Lower lobe of right lung (tissue), 2 donors: ENCODE measurements around the gene TRAM2. TPM values are rescaled to one million over a fixed set of nuclear protein-coding genes. Genes with fewer than 3 reads are reported as not detected.

Experiments used
- ATAC-seq, 2 donors: fragments of 200-7000 bp; cut with Tn5 transposase; one replicate each; pipeline ENCODE4 v1.9.1; 2020 to 2022; ENCODE audit warnings: mild to moderate bottlenecking in 2 of 2, moderate library complexity in 2 of 2
- DNase-seq: peaks from one replicate; pipeline ENCODE4 v3.0.0-alpha.2; 2020
- H3K27ac ChIP-seq: fragments of 200-600 bp; one replicate; pipeline ENCODE4 v1.8.0; 2022
- H3K27me3 ChIP-seq: fragments of 200-600 bp; one replicate; pipeline ENCODE4 v1.8.0; 2022; ENCODE audit warnings: low read depth
- H3K36me3 ChIP-seq: fragments of 200-600 bp; one replicate; pipeline ENCODE4 v1.8.0; 2022; ENCODE audit warnings: mild to moderate bottlenecking
- H3K4me1 ChIP-seq: fragments of 200-600 bp; one replicate; pipeline ENCODE4 v1.8.0; 2022
- H3K4me3 ChIP-seq: fragments of 200-600 bp; one replicate; pipeline ENCODE4 v1.8.0; 2022; ENCODE audit warnings: mild to moderate bottlenecking
- H3K9me3 ChIP-seq: fragments of 200-600 bp; one replicate; pipeline ENCODE4 v1.8.0; 2022
- intact Hi-C: fragments of 100-400 bp; cut with DNase I; formaldehyde crosslinking; loops from one replicate; pipeline ENCODE4 v1.11.0; 2022
- total RNA-seq: library from RNA; stranded (reverse); fragmentation: NEBNext Ultra II Directional; extraction: Animal tissue kit (Norgen Biotek cat#: 25700); gene quantifications from one replicate; pipeline ENCODE4 v1.2.1, GENCODE V29; 2021
- TF ChIP-seq, protein P1 (sequence below): fragments of 200-600 bp; IDR thresholded peaks from one replicate; pipeline ENCODE4 v1.8.0; 2022; ENCODE audit warnings: antibody characterized with exemption, mild to moderate bottlenecking
- donor health status: DM: no; HTN: yes; CAD: no; lungs with severe emphysema.

The TRAM2 gene
- total RNA-seq, 1 donor from 2014 or later = 21.9 TPM

DNA sequence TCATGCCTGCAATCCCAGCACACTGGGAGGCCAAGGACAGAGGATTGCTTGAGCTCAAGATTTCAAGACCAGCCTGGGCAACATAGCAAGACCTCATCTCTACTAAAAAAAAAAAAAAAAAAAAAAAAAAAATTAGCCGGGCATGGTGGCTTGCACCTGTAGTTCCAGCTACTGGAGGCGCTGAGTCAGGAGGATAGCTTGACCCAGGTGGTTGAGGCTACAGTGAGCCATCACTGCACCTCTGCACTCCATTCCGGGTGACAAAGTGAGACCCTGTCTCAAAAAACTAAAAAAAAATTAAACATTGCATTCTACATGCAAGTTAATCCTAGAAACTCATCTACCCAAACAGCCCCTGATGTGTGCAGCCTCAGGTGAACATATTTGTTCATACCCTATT is 7.3 kb upstream of the TRAM2 start:
- Histone ChIP-seq H3K4me1 (peaks cover 11% of the 10 kb centered on the region), H3K27me3 (no peaks in the 10 kb centered on the region), H3K4me3 (no peak overlapping the region), H3K9me3 (no peaks in the 10 kb centered on the region), H3K36me3 (no peaks in the 10 kb centered on the region), H3K27ac (no peak overlapping the region)
- ATAC-seq (no peak), DNase-seq (no peak)
- TF ChIP-seq, protein P1, sequence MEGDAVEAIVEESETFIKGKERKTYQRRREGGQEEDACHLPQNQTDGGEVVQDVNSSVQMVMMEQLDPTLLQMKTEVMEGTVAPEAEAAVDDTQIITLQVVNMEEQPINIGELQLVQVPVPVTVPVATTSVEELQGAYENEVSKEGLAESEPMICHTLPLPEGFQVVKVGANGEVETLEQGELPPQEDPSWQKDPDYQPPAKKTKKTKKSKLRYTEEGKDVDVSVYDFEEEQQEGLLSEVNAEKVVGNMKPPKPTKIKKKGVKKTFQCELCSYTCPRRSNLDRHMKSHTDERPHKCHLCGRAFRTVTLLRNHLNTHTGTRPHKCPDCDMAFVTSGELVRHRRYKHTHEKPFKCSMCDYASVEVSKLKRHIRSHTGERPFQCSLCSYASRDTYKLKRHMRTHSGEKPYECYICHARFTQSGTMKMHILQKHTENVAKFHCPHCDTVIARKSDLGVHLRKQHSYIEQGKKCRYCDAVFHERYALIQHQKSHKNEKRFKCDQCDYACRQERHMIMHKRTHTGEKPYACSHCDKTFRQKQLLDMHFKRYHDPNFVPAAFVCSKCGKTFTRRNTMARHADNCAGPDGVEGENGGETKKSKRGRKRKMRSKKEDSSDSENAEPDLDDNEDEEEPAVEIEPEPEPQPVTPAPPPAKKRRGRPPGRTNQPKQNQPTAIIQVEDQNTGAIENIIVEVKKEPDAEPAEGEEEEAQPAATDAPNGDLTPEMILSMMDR = no peak
- intact Hi-C loops = no loop called here

DNA sequence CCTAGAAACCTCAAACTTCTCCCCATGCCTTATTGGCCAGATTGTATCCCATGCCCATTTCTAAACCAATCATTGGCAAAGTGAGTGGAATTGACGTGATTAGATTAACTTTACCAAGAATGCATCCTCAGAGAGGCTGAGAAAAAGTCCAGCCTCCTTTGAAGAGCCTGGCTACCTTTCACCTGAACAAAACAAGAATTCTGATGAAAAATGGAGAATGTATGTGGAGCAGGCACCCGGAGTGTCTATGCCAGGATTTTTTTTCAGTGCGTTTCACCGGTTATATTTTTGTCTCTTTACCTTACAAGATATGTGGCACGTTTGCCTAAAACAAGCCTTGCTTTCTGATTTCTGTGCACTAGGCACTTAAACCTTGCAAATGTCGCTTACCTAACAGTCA is 6.1 kb upstream of the TRAM2 start:
- no peaks in the 10 kb centered on the region for H3K27me3 ChIP-seq
- H3K4me1 ChIP-seq = peaks cover 4% of the 10 kb centered on the region
- no peak overlapping the region for H3K27ac ChIP-seq
- H3K36me3 ChIP-seq = no peaks in the 10 kb centered on the region
- no peak overlapping the region for H3K4me3 ChIP-seq
- H3K9me3 ChIP-seq = no peaks in the 10 kb centered on the region
- intact Hi-C loops = no loop called here
- TF ChIP-seq, protein P1 = no peak
- ATAC-seq = no peak
- no peak for DNase-seq

DNA sequence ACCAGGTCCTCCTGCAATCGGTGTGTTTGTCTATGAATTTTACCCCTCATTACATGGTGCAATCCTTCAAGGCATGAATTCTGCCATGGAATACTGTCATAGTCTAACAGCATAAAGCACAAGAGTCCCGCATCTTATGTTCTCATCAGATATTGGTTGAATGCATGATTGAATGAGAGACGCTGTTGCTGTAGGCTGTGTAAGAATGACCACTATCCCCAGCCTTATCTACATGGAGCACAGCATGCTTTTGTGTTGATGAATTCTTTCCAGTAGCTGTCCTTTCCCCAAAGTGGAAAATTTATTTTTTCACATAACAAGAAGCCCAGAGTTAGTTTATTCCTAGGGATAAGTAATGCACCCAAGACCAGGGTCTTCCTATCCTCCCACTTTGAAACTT is 5.6 kb upstream of the TRAM2 start:
- DNase-seq (no peak), ATAC-seq (no peak)
- Histone ChIP-seq H3K27me3 (no peaks in the 10 kb centered on the region), H3K4me1 (peaks cover 8% of the 10 kb centered on the region), H3K36me3 (no peaks in the 10 kb centered on the region), H3K27ac (no peak overlapping the region), H3K4me3 (no peak overlapping the region), H3K9me3 (no peaks in the 10 kb centered on the region)
- intact Hi-C loops = no loop called here
- TF ChIP-seq, protein P1 = no peak

DNA sequence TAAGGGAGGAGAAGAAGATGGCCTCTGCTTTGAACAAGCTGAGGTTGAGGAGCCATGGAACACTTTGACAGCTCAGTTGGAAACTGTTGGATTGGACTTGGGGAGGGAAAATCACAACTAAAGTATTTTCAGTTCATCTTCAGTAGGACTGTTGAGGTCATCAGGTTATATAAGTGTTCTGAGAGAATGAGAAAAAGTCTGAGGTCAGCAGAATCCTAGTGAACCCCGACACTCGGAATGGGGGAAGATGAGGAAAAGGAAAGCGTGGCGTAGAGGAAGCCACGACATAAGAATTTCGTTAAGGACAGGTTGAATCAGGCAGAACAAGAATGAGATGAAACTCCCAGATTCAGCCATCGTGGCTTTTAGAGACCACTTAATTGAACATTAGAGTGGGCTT is 4.0 kb upstream of the TRAM2 start:
- intact Hi-C loops = no loop called here
- TF ChIP-seq, protein P1 = no peak
- H3K4me3 ChIP-seq = no peak overlapping the region
- peaks cover 14% of the 10 kb centered on the region for H3K4me1 ChIP-seq
- no peaks in the 10 kb centered on the region for H3K36me3 ChIP-seq
- H3K9me3 ChIP-seq = no peaks in the 10 kb centered on the region
- H3K27ac ChIP-seq = no peak overlapping the region
- no peak for DNase-seq
- no peak for ATAC-seq
- H3K27me3 ChIP-seq = no peaks in the 10 kb centered on the region

DNA sequence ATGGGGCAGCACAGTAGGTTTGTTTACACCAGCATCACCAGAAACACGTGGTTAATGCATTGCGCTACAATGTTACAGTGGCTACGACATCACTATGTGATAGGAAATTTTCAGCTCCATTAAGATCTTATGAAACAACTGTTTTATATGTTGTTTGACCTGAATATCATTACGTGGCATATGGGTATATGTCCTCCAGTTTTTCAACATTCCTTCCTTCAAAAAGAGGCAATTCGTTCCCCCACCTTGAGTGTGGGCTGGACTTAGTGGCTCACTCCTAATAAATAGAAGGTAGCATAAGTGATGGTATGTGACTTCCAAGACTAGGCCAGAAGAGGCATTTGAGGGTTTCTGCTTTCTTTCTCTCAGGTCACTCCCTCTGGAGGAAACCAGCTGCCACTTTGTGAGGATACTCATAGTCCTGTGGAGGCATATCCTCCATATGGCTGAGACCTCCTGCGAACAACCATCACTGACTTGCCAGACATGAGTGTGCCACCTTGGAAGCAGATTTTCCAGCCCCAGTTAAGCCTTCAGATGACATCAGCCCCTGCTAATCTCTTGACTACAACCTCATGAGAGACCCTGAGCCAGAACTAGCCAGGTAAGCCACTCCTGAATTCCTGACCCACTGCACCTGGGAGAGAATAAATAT is 2.3 kb upstream of the TRAM2 start:
- H3K27me3 ChIP-seq = no peaks in the 10 kb centered on the region
- peaks cover 32% of the 10 kb centered on the region for H3K4me1 ChIP-seq
- TF ChIP-seq, protein P1 = no peak
- no peak overlapping the region for H3K4me3 ChIP-seq
- DNase-seq (no peak), ATAC-seq (no peak)
- H3K9me3 ChIP-seq = no peaks in the 10 kb centered on the region
- intact Hi-C loops = no loop called here
- no peaks in the 10 kb centered on the region for H3K36me3 ChIP-seq
- no peak overlapping the region for H3K27ac ChIP-seq
